HL-60 (cell line): Measurements from ENCODE around the gene LAMA4.

Experiments used
- DNase-seq, 2 experiments: peaks; one replicate each; pipeline ENCODE4 v3.0.0-alpha.2; 2010 to 2020; ENCODE audit warnings: low read depth in 1 of 2, low spot score in 1 of 2
- H3K27ac ChIP-seq: fragments of 250-450 bp; sonication (Bioruptor Pico); replicated peaks from 2 replicates; pipeline ENCODE4 v1.5.1; 2020; ENCODE audit warnings: mild to moderate bottlenecking, moderate library complexity
- H3K27me3 ChIP-seq: fragments of 250-450 bp; sonication (Bioruptor Pico); 2 replicates; pipeline ENCODE4 v1.5.1; 2021; ENCODE audit warnings: mild to moderate bottlenecking, moderate library complexity; ENCODE audit not compliant: insufficient read depth, poor library complexity, severe bottlenecking
- H3K4me3 ChIP-seq: replicated peaks from 2 replicates; pipeline ENCODE4 v1.5.1; 2011; ENCODE audit warnings: mild to moderate bottlenecking, control low read depth, low read length; ENCODE audit not compliant: insufficient read depth
- CTCF ChIP-seq: IDR thresholded peaks from one replicate; pipeline ENCODE4 v1.5.1; 2011; ENCODE audit warnings: low read length, control low read depth, inconsistent platforms; ENCODE audit not compliant: insufficient read depth
- GABPA ChIP-seq: IDR thresholded peaks from 2 replicates; pipeline ENCODE4 v1.6.1; 2012; ENCODE audit warnings: low read depth
- POLR2AphosphoS5 ChIP-seq: IDR thresholded peaks from 2 replicates; pipeline ENCODE4 v1.6.1; 2012; ENCODE audit warnings: low read depth
- REST ChIP-seq: IDR thresholded peaks from 2 replicates; pipeline ENCODE4 v1.6.1; 2012; ENCODE audit warnings: low read depth; ENCODE audit not compliant: insufficient replicate concordance
- SPI1 ChIP-seq: IDR thresholded peaks from 2 replicates; pipeline ENCODE4 v1.6.1; 2012; ENCODE audit warnings: low read depth, mild to moderate bottlenecking, borderline replicate concordance

Gene LAMA4

GRCh38 chr6:112178846-112179245 is 75.5 kb downstream of the LAMA4 start:
- H3K27me3 ChIP-seq, result peaks cover 2% of the 10 kb centered on the region
- H3K27ac ChIP-seq, result no peak overlapping the region
- no peak overlapping the region for H3K4me3 ChIP-seq
- no peak for DNase-seq
- no peak for TF ChIP-seq SPI1
- no peak for TF ChIP-seq CTCF
- TF ChIP-seq REST, result no peak
- TF ChIP-seq POLR2AphosphoS5, result no peak
- TF ChIP-seq GABPA, result no peak

- Histone ChIP-seq H3K4me3 (no peak overlapping the region), H3K27me3 (no peaks in the 10 kb centered on the region), H3K27ac (no peak overlapping the region)
- DNase-seq, result no peak
- no peak for TF ChIP-seq CTCF
- TF ChIP-seq POLR2AphosphoS5, result no peak
- TF ChIP-seq REST, result no peak
- no peak for TF ChIP-seq GABPA
- TF ChIP-seq SPI1, result no peak
Measured at GRCh38 chr6:112177092-112177491, 77.3 kb downstream of the LAMA4 start.

GRCh38 chr6:112176175-112176574 is 78.2 kb downstream of the LAMA4 start:
- no peak for TF ChIP-seq GABPA
- TF ChIP-seq CTCF, result no peak
- no peak for TF ChIP-seq SPI1
- TF ChIP-seq REST, result no peak
- TF ChIP-seq POLR2AphosphoS5, result no peak
- H3K27me3 ChIP-seq, result no peaks in the 10 kb centered on the region
- no peak overlapping the region for H3K4me3 ChIP-seq
- DNase-seq, result no peak
- H3K27ac ChIP-seq, result no peak overlapping the region
